GM10248 (cell line): Measurements from ENCODE around the gene SHROOM3.

Source experiments
- CTCF ChIA-PET: fragments of 300-600 bp; sonication (Branson Sonifier 250); formaldehyde crosslinking; extraction: SDS; loops from one replicate; lab custom pipeline; 2021; ENCODE audit warnings: antibody characterized with exemption; lab: Yijun Ruan, JAX
- POLR2A ChIA-PET: fragments of 350-650 bp; sonication (Branson Sonifier 250); formaldehyde crosslinking; extraction: SDS; loops from one replicate; lab custom pipeline; 2020; ENCODE audit warnings: antibody characterized with exemption; lab: Yijun Ruan, JAX
- DNase-seq: peaks from one replicate; pipeline ENCODE4 v3.0.0; 2012; ENCODE audit errors: extremely low spot score
- CTCF ChIP-seq: IDR thresholded peaks from 2 replicates; pipeline ENCODE4 v1.5.1; 2012; ENCODE audit warnings: mild to moderate bottlenecking, low read depth; ENCODE audit errors: extremely low read depth, missing control alignments, control extremely low read depth

Gene SHROOM3

GRCh38 chr4:76614589-76614988, 179.6 kb downstream of the SHROOM3 start:
- CTCF ChIA-PET, result no interaction called here
- DNase-seq, result no peak
- POLR2A ChIA-PET, result no interaction called here
- no peak for TF ChIP-seq CTCF

- DNase-seq, result no peak
- TF ChIP-seq CTCF, result no peak
- ChIA-PET CTCF (no interaction called here), POLR2A (no interaction called here)
Measured at GRCh38 chr4:76615999-76616398, 181.0 kb downstream of the SHROOM3 start.

- no peak for DNase-seq
- ChIA-PET CTCF (no interaction called here), POLR2A (no interaction called here)
- TF ChIP-seq CTCF, result no peak
Measured at GRCh38 chr4:76616526-76616925, 181.5 kb downstream of the SHROOM3 start.

- ChIA-PET POLR2A (no interaction called here), CTCF (interaction anchor here (1.2 kb wide), 1 partner anchor 8 kb away, joined by 5 read pairs; no protein-coding TSS in a partner anchor)
- DNase-seq, result no peak
- TF ChIP-seq CTCF, result no peak
Measured at GRCh38 chr4:76620723-76621468, 185.9 kb downstream of the SHROOM3 start.

DNA sequence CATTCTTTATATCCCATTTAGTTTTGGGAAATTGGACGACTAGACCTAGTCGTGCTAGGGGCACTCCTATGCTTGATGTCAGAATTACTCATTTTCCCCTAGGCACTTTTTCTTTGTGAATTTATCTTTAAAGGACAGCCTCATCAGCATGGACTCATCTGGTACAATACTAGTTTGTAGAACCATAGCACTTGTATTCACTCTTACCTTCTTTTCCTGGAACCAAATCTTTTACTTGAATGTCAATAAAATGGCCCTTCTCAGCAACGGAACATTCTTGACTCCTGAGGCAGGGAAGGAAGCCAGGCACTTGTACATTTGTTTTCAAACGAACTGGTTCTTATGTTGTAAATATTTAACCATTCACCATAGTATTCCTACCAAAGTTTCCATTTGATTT, 187.1 kb downstream of the SHROOM3 start:
- no peak for TF ChIP-seq CTCF
- ChIA-PET POLR2A (no interaction called here), CTCF (no interaction called here)
- DNase-seq, result no peak

GRCh38 chr4:76622717-76623116, 187.7 kb downstream of the SHROOM3 start:
- no peak for DNase-seq
- ChIA-PET POLR2A (no interaction called here), CTCF (no interaction called here)
- no peak for TF ChIP-seq CTCF
